ENCODE results near the gene PTPRH.

PTPRH gene

GRCh38 chr19:55247621-55248099, 38.4 kb upstream of the PTPRH start:
- peak; percentile 90 for DNase-seq
- in situ Hi-C loops (cut with MboI; ENCODE audit: low pct_unique_long_range_greater_than_20kb, low sequenced_read_pairs): no loop called here

GRCh38 chr19:55246462-55247451, 37.5 kb upstream of the PTPRH start:
- in situ Hi-C loops (cut with MboI; ENCODE audit: low pct_unique_long_range_greater_than_20kb, low sequenced_read_pairs): no loop called here
- no peak for DNase-seq

GRCh38 chr19:55245236-55245904, 36.1 kb upstream of the PTPRH start:
- in situ Hi-C loops (cut with MboI; ENCODE audit: low pct_unique_long_range_greater_than_20kb, low sequenced_read_pairs): no loop called here
- no peak for DNase-seq

- in situ Hi-C loops (cut with MboI; ENCODE audit: low pct_unique_long_range_greater_than_20kb, low sequenced_read_pairs): no loop called here
- DNase-seq: no peak
Observed at GRCh38 chr19:55244004-55244680, 34.8 kb upstream of the PTPRH start.

- in situ Hi-C loops (cut with MboI; ENCODE audit: low pct_unique_long_range_greater_than_20kb, low sequenced_read_pairs): no loop called here
- no peak for DNase-seq
Observed at GRCh38 chr19:55242517-55242916, 33.2 kb upstream of the PTPRH start.

GRCh38 chr19:55241935-55242464, 32.7 kb upstream of the PTPRH start:
- in situ Hi-C loops (cut with MboI; ENCODE audit: low pct_unique_long_range_greater_than_20kb, low sequenced_read_pairs): no loop called here
- no peak for DNase-seq

- DNase-seq: no peak
- in situ Hi-C loops (cut with MboI; ENCODE audit: low pct_unique_long_range_greater_than_20kb, low sequenced_read_pairs): no loop called here
Observed at GRCh38 chr19:55241143-55241934, 32.0 kb upstream of the PTPRH start.

- DNase-seq: no peak
- in situ Hi-C loops (cut with MboI; ENCODE audit: low pct_unique_long_range_greater_than_20kb, low sequenced_read_pairs): no loop called here
Observed at GRCh38 chr19:55240713-55241020, 31.4 kb upstream of the PTPRH start.

- no peak for DNase-seq
- in situ Hi-C loops (cut with MboI; ENCODE audit: low pct_unique_long_range_greater_than_20kb, low sequenced_read_pairs): no loop called here
Observed at GRCh38 chr19:55239004-55239403, 29.7 kb upstream of the PTPRH start.

- in situ Hi-C loops (cut with MboI; ENCODE audit: low pct_unique_long_range_greater_than_20kb, low sequenced_read_pairs): no loop called here
- DNase-seq: no peak
Observed at GRCh38 chr19:55238030-55238429, 28.7 kb upstream of the PTPRH start.

GRCh38 chr19:55232986-55233385, 23.7 kb upstream of the PTPRH start:
- in situ Hi-C loops (cut with MboI; ENCODE audit: low pct_unique_long_range_greater_than_20kb, low sequenced_read_pairs): no loop called here
- DNase-seq: no peak

- in situ Hi-C loops (cut with MboI; ENCODE audit: low pct_unique_long_range_greater_than_20kb, low sequenced_read_pairs): no loop called here
- DNase-seq: no peak
Observed at GRCh38 chr19:55232286-55232602, 22.9 kb upstream of the PTPRH start.

GRCh38 chr19:55231391-55232285, 22.3 kb upstream of the PTPRH start:
- no peak for DNase-seq
- in situ Hi-C loops (cut with MboI; ENCODE audit: low pct_unique_long_range_greater_than_20kb, low sequenced_read_pairs): no loop called here

- no peak for DNase-seq
- in situ Hi-C loops (cut with MboI; ENCODE audit: low pct_unique_long_range_greater_than_20kb, low sequenced_read_pairs): no loop called here
Observed at GRCh38 chr19:55230780-55231179, 21.5 kb upstream of the PTPRH start.

GRCh38 chr19:55230329-55230728, 21.0 kb upstream of the PTPRH start:
- in situ Hi-C loops (cut with MboI; ENCODE audit: low pct_unique_long_range_greater_than_20kb, low sequenced_read_pairs): no loop called here
- no peak for DNase-seq

GRCh38 chr19:55229789-55230182, 20.5 kb upstream of the PTPRH start:
- in situ Hi-C loops (cut with MboI; ENCODE audit: low pct_unique_long_range_greater_than_20kb, low sequenced_read_pairs): no loop called here
- no peak for DNase-seq

GRCh38 chr19:55229145-55229788, 20.0 kb upstream of the PTPRH start:
- in situ Hi-C loops (cut with MboI; ENCODE audit: low pct_unique_long_range_greater_than_20kb, low sequenced_read_pairs): no loop called here
- DNase-seq: no peak

Measured in KBM-7 (cell line).